Activated CD8-positive, alpha-beta memory T cell treated with anti-CD3 and anti-CD28 coated beads, Interleukin-2, amount 50 U/mL, for 1 hour (primary cell): ENCODE data around the gene PPARG.

ENCODE experiments used
- DNase-seq: peaks from one replicate; pipeline ENCODE4 v3.0.0-alpha.2; 2020; ENCODE audit errors: extremely low read depth

Gene PPARG

DNA sequence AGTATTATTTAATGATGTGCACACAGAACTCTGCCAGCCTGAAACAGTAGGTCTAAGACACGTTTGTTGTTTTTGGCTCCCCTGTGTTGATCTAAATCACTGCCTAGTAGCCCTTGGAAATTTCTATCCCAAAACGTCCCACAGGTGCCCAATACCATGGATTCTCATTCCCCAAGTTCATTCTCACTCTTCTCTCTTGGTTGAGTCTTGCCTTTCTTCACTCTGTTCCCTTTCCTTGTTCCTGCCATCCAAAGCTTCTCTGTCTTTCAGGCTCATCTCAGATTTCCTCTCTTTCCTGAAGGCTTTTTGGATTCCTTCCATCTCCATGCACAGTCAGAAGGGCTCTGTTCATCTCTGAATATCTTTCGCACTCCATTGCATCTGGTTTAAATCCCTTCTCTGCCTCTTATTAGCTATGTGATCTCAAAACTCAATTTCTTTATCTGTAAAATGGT lies 54.2 kb downstream of the PPARG start:
- no peak for DNase-seq

DNA sequence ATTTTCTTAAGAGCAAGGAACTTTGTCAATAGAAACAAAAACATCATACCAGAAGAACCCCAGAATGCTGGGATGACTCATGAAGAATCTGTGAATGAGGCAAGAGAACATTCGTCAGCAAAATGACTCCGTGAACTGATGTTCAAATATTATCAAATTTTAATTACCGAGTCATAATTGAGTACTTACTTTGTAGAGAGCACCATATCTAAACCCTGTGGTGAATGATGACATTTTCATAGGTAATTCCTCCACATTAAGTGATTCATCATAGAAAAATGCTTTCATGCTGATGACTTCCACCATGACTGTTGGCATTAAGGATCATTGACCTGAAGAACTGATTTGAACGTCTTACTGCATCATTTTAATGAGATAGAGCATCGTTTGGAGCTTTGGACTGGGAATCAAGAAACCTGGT lies 56.3 kb downstream of the PPARG start:
- no peak for DNase-seq

GRCh38 chr3:12345584-12346494 lies 57.0 kb downstream of the PPARG start:
- DNase-seq: no peak

DNA sequence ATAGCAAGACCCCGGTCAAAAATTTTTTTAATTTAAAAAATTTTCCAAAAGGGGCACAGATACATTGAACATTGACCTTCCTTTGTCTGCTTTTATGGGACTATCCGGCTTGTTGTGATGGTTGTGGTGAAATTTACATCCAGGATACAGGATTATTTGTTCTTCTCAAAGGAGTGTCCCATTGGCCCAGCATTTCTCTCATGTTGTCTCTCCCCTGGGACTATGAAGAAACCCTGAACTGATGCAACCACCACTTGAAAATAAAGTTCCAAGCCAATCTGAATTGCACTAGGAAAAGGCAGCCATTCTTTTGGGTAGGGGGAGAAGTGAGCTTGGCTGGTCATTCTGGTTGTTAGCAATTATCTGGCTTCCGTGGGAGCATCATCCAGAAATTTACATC lies 58.4 kb downstream of the PPARG start:
- no peak for DNase-seq

GRCh38 chr3:12349895-12350811 lies 61.3 kb downstream of the PPARG start:
- no peak for DNase-seq

DNA sequence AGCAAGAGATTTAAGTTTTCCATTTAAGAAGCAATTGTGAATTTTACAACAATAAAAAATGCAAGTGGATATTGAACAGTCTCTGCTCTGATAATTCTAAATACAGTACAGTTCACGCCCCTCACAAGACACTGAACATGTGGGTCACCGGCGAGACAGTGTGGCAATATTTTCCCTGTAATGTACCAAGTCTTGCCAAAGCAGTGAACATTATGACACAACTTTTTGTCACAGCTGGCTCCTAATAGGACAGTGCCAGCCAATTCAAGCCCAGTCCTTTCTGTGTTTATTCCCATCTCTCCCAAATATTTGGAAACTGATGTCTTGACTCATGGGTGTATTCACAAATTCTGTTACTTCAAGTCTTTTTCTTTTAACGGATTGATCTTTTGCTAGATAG lies 62.3 kb downstream of the PPARG start:
- DNase-seq: no peak

DNA sequence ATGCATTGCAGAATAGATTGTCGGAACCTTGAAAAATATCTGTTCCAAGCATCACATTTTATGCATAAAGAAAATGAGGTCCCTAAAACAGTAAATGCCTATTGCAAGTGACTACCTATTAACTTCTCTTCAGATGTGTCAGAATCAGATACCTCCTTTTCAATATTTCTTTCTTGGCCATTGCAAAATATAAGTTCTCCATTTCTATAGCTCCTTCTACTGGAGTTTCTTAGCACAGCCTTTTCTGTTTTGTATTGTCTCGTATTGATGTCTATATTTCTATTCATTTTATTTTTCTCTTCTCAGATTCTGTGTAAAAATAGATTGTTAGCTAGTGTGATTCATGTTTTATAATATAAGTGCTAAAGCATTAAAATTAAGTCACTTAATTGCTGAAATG lies 63.4 kb downstream of the PPARG start:
- DNase-seq: no peak

GRCh38 chr3:12352755-12353154 lies 63.9 kb downstream of the PPARG start:
- no peak for DNase-seq

DNA sequence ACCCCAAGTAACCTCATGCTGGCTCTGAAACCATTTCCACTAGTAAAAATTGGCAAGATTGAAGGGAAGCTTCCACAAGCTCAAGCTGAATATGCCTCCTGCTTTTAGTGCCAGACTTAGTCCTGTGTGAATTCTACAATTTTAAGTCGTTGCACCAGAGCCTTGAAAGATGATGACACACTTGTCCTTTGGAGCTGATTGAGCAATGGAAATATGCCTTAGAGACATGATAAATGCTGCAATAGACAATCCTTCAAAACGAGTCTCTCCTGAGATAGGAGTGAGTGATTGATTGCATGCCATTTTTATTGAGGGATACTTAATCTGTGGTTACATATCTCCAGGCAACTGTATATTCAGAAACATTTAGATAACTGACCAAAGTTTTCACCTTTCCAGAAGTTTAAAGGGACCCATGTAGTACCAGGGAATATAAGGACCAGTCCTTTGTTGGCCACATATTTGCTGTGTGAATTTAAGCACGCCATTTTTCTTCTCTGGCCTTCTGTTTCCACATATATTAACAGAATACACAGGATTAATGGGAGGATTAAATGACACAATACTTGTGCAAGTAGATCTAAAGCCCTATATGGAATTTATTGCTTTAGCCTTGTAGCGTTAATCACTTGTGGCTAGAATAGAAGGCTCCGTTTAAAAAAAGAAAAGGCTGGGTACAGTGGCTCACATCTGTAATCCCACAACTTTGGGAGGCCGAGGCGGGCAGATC lies 65.1 kb downstream of the PPARG start:
- DNase-seq: no peak

GRCh38 chr3:12356175-12356574 lies 67.3 kb downstream of the PPARG start:
- no peak for DNase-seq

DNA sequence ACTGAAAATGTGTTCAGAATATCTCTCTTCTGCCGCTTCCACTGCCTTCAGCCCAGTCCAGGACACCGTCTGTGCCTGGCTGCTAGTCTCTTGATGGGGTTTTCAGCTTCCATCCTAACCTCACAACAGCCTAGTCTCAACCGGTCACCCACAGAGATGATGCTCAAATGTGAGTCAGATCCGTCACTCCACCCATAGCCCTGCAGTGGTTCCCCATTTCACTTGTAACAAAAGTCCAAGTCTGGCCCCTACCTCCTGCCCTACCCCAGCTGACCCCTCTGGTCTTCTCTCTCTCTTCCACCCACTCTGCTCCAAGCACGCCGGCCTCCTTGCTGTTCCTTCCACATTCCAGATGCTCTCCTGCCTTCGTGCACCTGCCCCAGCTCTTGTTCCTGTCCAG lies 68.1 kb downstream of the PPARG start:
- DNase-seq: no peak

GRCh38 chr3:12357456-12357855 lies 68.6 kb downstream of the PPARG start:
- no peak for DNase-seq

DNA sequence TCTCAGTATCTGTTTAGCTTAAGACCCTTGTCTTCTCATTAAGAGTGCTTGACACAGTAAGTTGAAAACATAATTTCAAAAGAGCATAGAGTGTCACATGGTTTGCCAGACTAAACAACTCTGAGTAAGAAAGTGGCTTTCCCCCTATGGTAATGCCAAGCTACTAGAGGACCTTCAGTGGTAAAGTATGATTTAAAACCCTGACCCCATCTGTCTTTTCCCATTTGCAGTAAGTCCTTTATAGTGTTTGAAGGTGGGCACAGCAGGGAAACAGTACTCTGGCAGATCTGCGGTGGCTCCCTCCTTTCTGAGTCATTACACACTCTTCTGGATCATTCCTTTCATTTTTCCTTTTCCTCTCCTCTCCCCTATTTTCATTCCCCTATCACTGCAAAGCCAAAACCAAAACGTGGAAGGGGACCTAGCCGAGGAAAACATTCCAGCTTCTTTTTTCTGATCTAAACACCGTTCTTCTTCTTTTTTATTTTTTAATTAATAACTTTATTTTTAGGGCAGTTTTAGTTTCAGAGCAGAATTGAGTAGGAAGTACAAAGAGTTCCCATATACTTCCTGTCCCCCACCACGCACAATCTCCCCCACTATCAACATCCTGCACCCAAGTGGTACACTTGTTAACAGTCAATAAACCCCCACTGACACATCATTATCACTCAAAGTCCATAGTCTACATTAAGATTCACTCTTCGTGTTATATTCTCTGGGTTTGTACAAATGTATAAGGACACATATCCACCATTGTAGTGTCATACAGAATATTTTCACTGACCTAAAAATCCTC lies 74.7 kb downstream of the PPARG start:
- no peak for DNase-seq

GRCh38 chr3:12367346-12367745 lies 78.5 kb downstream of the PPARG start:
- DNase-seq: no peak

GRCh38 chr3:12369029-12369428 lies 80.2 kb downstream of the PPARG start:
- DNase-seq: no peak

GRCh38 chr3:12369598-12369997 lies 80.7 kb downstream of the PPARG start:
- DNase-seq: no peak

DNA sequence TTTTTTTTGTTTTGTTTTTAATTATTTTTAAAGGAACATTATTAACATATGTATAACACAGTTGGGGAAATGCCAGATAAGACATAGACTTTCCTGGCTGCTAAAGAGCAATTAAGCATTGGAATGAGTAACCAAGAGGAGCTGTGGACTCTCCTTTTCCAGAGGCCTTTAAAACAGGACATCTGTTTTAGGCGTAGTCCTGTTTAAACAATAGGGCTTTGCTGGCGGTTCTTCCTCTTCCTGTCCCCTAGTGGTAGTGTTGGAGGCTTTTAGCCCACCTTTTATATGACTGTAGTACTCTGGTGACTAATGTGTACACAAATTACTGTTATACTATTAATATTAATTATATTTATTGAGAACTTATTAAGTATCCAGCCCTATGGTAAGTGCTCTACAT lies 81.9 kb downstream of the PPARG start:
- DNase-seq: no peak

GRCh38 chr3:12371525-12372140 lies 82.8 kb downstream of the PPARG start:
- DNase-seq: no peak

DNA sequence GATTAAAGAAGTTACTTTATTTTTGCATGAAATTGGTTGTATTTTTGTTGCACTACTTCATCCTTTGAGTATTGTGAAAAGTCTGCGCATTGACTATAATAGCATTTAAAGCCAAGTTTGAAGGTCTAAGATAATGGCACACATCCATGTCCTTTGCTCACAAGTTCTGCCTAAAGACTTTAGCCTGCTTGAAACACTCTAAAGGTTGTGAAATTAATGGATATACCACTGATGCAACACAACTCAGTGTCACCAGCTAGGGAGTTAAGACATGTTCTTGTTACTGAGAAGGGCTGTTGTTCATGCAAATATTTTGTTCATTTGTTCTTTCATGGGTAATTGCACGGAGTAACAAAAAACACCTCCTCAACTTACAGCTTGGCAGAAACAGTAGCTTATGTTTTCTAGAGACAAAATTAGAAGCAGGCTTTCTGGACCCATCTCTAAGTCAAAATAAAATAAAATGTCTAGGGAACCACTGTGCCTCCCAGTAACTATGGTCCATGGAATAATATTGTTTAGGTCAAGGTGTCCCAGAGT lies 83.9 kb downstream of the PPARG start:
- DNase-seq: no peak

GRCh38 chr3:12375572-12375971 lies 86.7 kb downstream of the PPARG start:
- no peak for DNase-seq
